A673 (cell line): ENCODE results near the gene TRMT11. TPM values are rescaled to one million over a fixed set of nuclear protein-coding genes. Genes with fewer than 3 reads are reported as not detected.

ENCODE experiments used
- BruUV-seq: library from RNA; stranded (reverse); fragments of 400-500 nt; replicated peaks from 2 replicates; lab custom pipeline; 2021; lab: Mats Ljungman, UMichigan
- CTCF ChIA-PET: fragments of 300-600 bp; sonication (Branson Sonifier 250); formaldehyde crosslinking; loops from one replicate; lab custom pipeline; 2022; ENCODE audit warnings: antibody characterized with exemption; lab: Charles Lee
- POLR2A ChIA-PET: fragments of 300-600 bp; sonication (Branson Sonifier 250); formaldehyde crosslinking; loops from one replicate; lab custom pipeline; 2022; ENCODE audit warnings: antibody characterized with exemption; ENCODE audit not compliant: low non-redundant PET; lab: Charles Lee
- DNase-seq: peaks from one replicate; pipeline ENCODE4 v3.0.0-alpha.2; 2015; ENCODE audit warnings: low spot score
- H3K27ac ChIP-seq: fragments of 200-600 bp; sonication (generic); 2 replicates; pipeline ENCODE4 v1.5.1; 2016; ENCODE audit warnings: mixed run types, low read depth, mild to moderate bottlenecking, mixed read lengths, antibody characterized with exemption, low read length; ENCODE audit not compliant: poor library complexity, severe bottlenecking
- H3K27me3 ChIP-seq: fragments of 200-600 bp; sonication (generic); replicated peaks from 2 replicates; pipeline ENCODE4 v1.6.1; 2017; ENCODE audit warnings: mixed run types, low read depth, mild to moderate bottlenecking, mixed read lengths, antibody characterized with exemption, low read length; ENCODE audit not compliant: insufficient read depth, poor library complexity
- H3K36me3 ChIP-seq: fragments of 200-600 bp; sonication (generic); 2 replicates; pipeline ENCODE4 v1.6.1; 2016; ENCODE audit warnings: mixed run types, mild to moderate bottlenecking, mixed read lengths, antibody characterized with exemption, low read length; ENCODE audit not compliant: insufficient read depth, poor library complexity, severe bottlenecking
- H3K4me1 ChIP-seq: fragments of 200-600 bp; sonication (generic); 2 replicates; pipeline ENCODE4 v1.6.1; 2017; ENCODE audit warnings: mixed run types, mild to moderate bottlenecking, mixed read lengths, antibody characterized with exemption, low read length; ENCODE audit not compliant: insufficient read depth, poor library complexity, severe bottlenecking
- H3K4me3 ChIP-seq: fragments of 200-600 bp; sonication (generic); 2 replicates; pipeline ENCODE4 v1.5.1; 2016; ENCODE audit warnings: low read depth, mixed run types, mild to moderate bottlenecking, mixed read lengths, low read length; ENCODE audit not compliant: poor library complexity, severe bottlenecking
- H3K9me3 ChIP-seq: fragments of 200-600 bp; sonication (generic); 2 replicates; pipeline ENCODE4 v1.6.1; 2016; ENCODE audit warnings: mixed run types, low read depth, mild to moderate bottlenecking, mixed read lengths, antibody characterized with exemption, low read length; ENCODE audit not compliant: poor library complexity, severe bottlenecking
- CTCF ChIP-seq: fragments of 300-800, 200-600 bp; sonication (generic); conservative IDR thresholded peaks from 2 replicates; pipeline ENCODE4 v1.5.1; 2017; ENCODE audit warnings: low read depth, mild to moderate bottlenecking, antibody characterized with exemption, low read length, moderate library complexity, mixed read lengths
- EZH2 ChIP-seq: fragments of 200-600 bp; sonication (generic); IDR thresholded peaks from 2 replicates; pipeline ENCODE4 v1.6.1; 2017; ENCODE audit warnings: borderline replicate concordance, low read depth, mild to moderate bottlenecking, mixed read lengths, antibody characterized with exemption, low read length; ENCODE audit not compliant: poor library complexity, severe bottlenecking
- intact Hi-C: fragments of 100-400 bp; cut with micrococcal nuclease; formaldehyde crosslinking; loops from one replicate; pipeline ENCODE4 v1.10.0; 2022; ENCODE audit not compliant: unreplicated experiment
- total RNA-seq: library from RNA; stranded (reverse); gene quantifications from 2 replicates; pipeline ENCODE4 v1.2.3, GENCODE V29; 2021

The TRMT11 gene
- total RNA-seq, 1 experiment from 2014 or later = 29.1 TPM

GRCh38 chr6:126066053-126067048 is 80.0 kb downstream of the TRMT11 start:
- BruUV-seq = no TSS peak
- no peaks in the 10 kb centered on the region for H3K4me1 ChIP-seq
- no peak overlapping the region for H3K27ac ChIP-seq
- no peak for DNase-seq
- ChIA-PET CTCF (no interaction called here), POLR2A (no interaction called here)
- intact Hi-C loops = no loop called here
- no peaks in the 10 kb centered on the region for H3K9me3 ChIP-seq
- TF ChIP-seq EZH2 (no peak), CTCF (no peak)
- H3K27me3 ChIP-seq = no peaks in the 10 kb centered on the region
- no peaks in the 10 kb centered on the region for H3K36me3 ChIP-seq
- no peak overlapping the region for H3K4me3 ChIP-seq

GRCh38 chr6:126067073-126067472 is 80.7 kb downstream of the TRMT11 start:
- intact Hi-C loops = no loop called here
- DNase-seq = no peak
- Histone ChIP-seq H3K4me3 (no peak overlapping the region), H3K4me1 (no peaks in the 10 kb centered on the region), H3K36me3 (no peaks in the 10 kb centered on the region), H3K27me3 (no peaks in the 10 kb centered on the region), H3K27ac (no peak overlapping the region), H3K9me3 (no peaks in the 10 kb centered on the region)
- no TSS peak for BruUV-seq
- ChIA-PET CTCF (no interaction called here), POLR2A (no interaction called here)
- no peak for TF ChIP-seq EZH2
- TF ChIP-seq CTCF = no peak

- H3K27ac ChIP-seq = no peak overlapping the region
- TF ChIP-seq CTCF (no peak), EZH2 (no peak)
- intact Hi-C loops = no loop called here
- CTCF ChIA-PET = no interaction called here
- no peaks in the 10 kb centered on the region for H3K9me3 ChIP-seq
- POLR2A ChIA-PET = no interaction called here
- no peaks in the 10 kb centered on the region for H3K27me3 ChIP-seq
- H3K4me3 ChIP-seq = no peak overlapping the region
- BruUV-seq = no TSS peak
- H3K36me3 ChIP-seq = no peaks in the 10 kb centered on the region
- no peaks in the 10 kb centered on the region for H3K4me1 ChIP-seq
- DNase-seq = no peak
These were observed 83.1 kb downstream of the TRMT11 start for GRCh38 chr6:126069449-126069848.
